Transverse colon (tissue), 4 donors: ENCODE measurements around the gene FMNL1.

Experiments
- CTCF ChIP-seq, 5 experiments: fragments of 200-600 bp in 3 of 5; fragments of 450-650 bp in 2 of 5; sonication (generic) in 3 of 5; IDR thresholded peaks; 1 replicate in 2 of 5; 2 replicates in 3 of 5; pipeline ENCODE4 v1.5.1; 2016 to 2017; ENCODE audit warnings: antibody characterized with exemption in 5 of 5, inconsistent platforms in 3 of 5, mild to moderate bottlenecking in 2 of 5, moderate library complexity in 1 of 5
- POLR2A ChIP-seq: fragments of 450-650 bp; IDR thresholded peaks from one replicate; pipeline ENCODE4 v1.6.1; 2016; ENCODE audit warnings: antibody characterized with exemption, mild to moderate bottlenecking, moderate library complexity
- POLR2AphosphoS5 ChIP-seq, 3 donors: sonication (generic); formaldehyde crosslinking; IDR thresholded peaks; one replicate each; pipeline ENCODE4 v1.6.1; 2016; ENCODE audit warnings: antibody characterized with exemption in 3 of 3

GRCh38 chr17:45288825-45289224 lies 67.1 kb downstream of the FMNL1 start:
- TF ChIP-seq CTCF (IDR thresholded peaks at IDR 0.05) (no peak), POLR2AphosphoS5 (IDR thresholded peaks at IDR 0.05) (peak; percentile 76 to 90 (median 90)), POLR2A (no peak)
